Kasumi-1 (cell line): ENCODE results near the gene ADGRD2.
"Not testable (repeated sequence)": the region's sequence is repeated elsewhere in the genome, so short reads cannot be mapped to it uniquely, and the experiment has no call there.

Source experiments
- DNase-seq, 2 experiments: peaks; one replicate each; lab custom pipeline; 2025; lab: John Stamatoyannopoulos, UW

The ADGRD2 gene

GRCh38 chr9:124450241-124450924 is at the start of gene ADGRD2:
TSS of gene ADGRD2 (plus strand) at chr9:124450451. CDS start at chr9:124451667, 1,216 bp downstream.
- DNase-seq, result no peak

GRCh38 chr9:124403246-124403645 is 47.0 kb upstream of the ADGRD2 start:
- DNase-seq, result no peak

- no peak for DNase-seq
Measured at GRCh38 chr9:124409410-124409809, 40.8 kb upstream of the ADGRD2 start.

GRCh38 chr9:124410321-124410913 is 39.8 kb upstream of the ADGRD2 start:
- peak; percentile 22 to 54 for DNase-seq

- no peak for DNase-seq
Measured at GRCh38 chr9:124411514-124412227, 38.6 kb upstream of the ADGRD2 start.

- DNase-seq, result no peak
Measured at GRCh38 chr9:124412228-124412575, 38.0 kb upstream of the ADGRD2 start.

- no peak for DNase-seq
Measured at GRCh38 chr9:124414612-124415011, 35.6 kb upstream of the ADGRD2 start.

- DNase-seq, result peak; percentile 98 to 99
Measured at GRCh38 chr9:124415102-124415851, 35.0 kb upstream of the ADGRD2 start, which contains the start of gene PSMB7. TSS of gene PSMB7 (minus strand) at chr9:124415442. CDS start at chr9:124415425, 17 bp downstream.

- no peak for DNase-seq
Measured at GRCh38 chr9:124415852-124416484, 34.3 kb upstream of the ADGRD2 start.

- no peak for DNase-seq
Measured at GRCh38 chr9:124419832-124420489, 30.3 kb upstream of the ADGRD2 start.

GRCh38 chr9:124420991-124421543 is 29.2 kb upstream of the ADGRD2 start:
- no peak for DNase-seq

- DNase-seq, result no peak
Measured at GRCh38 chr9:124423155-124423554, 27.1 kb upstream of the ADGRD2 start.

- DNase-seq, result no peak
Measured at GRCh38 chr9:124423591-124423990, 26.7 kb upstream of the ADGRD2 start.

- DNase-seq, result not testable (repeated sequence)
Measured at GRCh38 chr9:124425733-124426132, 24.5 kb upstream of the ADGRD2 start.

- no peak for DNase-seq
Measured at GRCh38 chr9:124426361-124426760, 23.9 kb upstream of the ADGRD2 start.

- no peak for DNase-seq
Measured at GRCh38 chr9:124427281-124427680, 23.0 kb upstream of the ADGRD2 start.

- DNase-seq, result no peak
Measured at GRCh38 chr9:124428751-124429529, 21.3 kb upstream of the ADGRD2 start.

- DNase-seq, result no peak
Measured at GRCh38 chr9:124429530-124429867, 20.8 kb upstream of the ADGRD2 start.

- no peak for DNase-seq
Measured at GRCh38 chr9:124436320-124436719, 13.9 kb upstream of the ADGRD2 start.

GRCh38 chr9:124437086-124437485 is 13.2 kb upstream of the ADGRD2 start:
- DNase-seq, result no peak
